Dermis microvascular lymphatic vessel endothelial cell (primary cell): ENCODE data around the gene LRFN4. TPM values are rescaled to one million over a fixed set of nuclear protein-coding genes. Genes with fewer than 3 reads are reported as not detected.

Source experiments
- DNase-seq, 2 donors: peaks; one replicate each; pipeline versions ENCODE4 v3.0.0 to v3.0.0-alpha.2; 2010; ENCODE audit warnings: low read depth in 2 of 2
- total RNA-seq: library from RNA; depleted of rRNA; stranded (reverse); fragments of >200 nt; gene quantifications from 2 replicates; pipeline ENCODE4 v1.2.1, GENCODE V29; 2014

LRFN4 gene
- total RNA-seq, 1 donor from 2014 or later: 17.1 TPM

DNA sequence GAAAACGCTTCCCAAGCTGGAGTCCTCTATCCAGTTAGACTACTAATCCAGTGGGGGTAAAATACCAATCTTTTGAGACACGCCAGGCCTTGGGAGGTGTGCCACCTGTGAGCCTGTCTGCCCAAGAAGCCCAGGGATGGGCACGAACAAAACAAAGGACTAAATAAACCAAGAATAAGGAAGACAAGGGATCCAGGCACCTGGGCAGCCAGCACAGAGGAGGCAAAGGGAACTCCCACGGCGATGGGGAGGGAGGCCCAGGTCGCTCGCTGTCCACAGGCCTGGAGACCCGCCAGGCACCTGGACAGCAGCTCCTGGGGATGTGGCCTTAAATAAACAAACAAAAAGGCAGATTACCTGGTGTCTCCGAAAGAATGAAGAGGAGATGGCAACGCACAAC lies 31.4 kb downstream of the LRFN4 start:
- no peak for DNase-seq

- no peak for DNase-seq
Observed at GRCh38 chr11:66889960-66890359, 33.1 kb downstream of the LRFN4 start.

DNA sequence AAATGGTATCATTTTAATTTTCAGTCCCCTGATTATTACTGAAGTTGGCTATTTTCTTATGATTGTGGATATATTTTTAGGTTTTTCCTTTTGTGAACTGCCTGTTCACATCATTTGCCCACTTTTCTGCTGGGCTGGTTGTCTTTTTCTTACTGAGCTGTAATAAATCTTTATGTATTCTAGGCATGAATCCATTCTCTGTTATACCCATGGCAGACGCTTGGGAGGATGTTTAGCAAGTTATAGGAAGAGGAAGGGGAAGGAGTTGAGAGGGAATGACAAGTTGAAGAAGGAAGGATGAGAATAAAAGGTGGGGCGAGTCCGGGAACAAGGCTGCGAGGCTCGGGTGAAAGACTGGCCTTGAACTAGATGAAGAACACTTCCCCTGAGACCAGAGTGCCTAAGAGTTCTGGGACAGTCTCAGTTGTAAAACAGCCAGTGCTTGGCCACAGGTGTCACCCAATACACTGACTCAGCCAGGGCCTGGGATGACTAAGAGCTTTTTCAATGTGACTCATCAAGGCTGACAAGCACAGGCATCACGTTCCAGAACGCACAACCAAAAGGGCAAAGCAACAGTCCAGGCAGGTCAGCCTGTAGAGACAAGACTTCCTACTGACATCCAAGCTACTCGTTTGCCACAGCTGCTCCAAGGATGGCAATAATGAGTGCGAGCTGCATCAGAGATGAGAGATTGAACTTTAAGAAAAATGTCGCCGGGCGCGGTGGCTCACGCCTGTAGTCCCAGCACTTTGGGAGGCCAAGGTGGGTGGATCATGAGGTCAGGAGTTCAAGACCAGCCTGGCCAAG lies 35.2 kb downstream of the LRFN4 start:
- peak; percentile 69 to 90 for DNase-seq

- no peak for DNase-seq
Observed at GRCh38 chr11:66892911-66893310, 36.0 kb downstream of the LRFN4 start.

GRCh38 chr11:66894141-66894540 lies 37.3 kb downstream of the LRFN4 start:
- no peak for DNase-seq

DNA sequence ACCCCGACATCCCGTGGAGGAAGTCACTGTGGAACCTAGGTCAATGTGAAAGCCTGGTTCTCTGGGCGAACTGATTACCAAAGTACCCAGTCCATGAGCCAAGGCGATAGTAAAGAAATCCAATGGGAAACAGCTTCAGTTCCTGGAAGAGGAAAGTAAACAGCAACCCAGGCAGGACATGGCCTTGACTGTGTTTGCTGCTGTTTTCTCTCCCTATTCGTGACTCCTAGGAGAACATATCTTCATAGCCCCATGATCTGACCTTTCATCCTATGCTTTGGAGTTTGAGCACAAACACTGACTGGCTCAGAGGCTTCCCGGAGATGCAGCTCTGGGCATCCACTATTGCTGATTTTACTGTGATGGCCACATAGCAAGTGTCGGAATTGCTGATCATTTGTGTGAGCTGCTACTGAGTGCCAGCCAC lies 45.1 kb downstream of the LRFN4 start:
- DNase-seq: no peak

DNA sequence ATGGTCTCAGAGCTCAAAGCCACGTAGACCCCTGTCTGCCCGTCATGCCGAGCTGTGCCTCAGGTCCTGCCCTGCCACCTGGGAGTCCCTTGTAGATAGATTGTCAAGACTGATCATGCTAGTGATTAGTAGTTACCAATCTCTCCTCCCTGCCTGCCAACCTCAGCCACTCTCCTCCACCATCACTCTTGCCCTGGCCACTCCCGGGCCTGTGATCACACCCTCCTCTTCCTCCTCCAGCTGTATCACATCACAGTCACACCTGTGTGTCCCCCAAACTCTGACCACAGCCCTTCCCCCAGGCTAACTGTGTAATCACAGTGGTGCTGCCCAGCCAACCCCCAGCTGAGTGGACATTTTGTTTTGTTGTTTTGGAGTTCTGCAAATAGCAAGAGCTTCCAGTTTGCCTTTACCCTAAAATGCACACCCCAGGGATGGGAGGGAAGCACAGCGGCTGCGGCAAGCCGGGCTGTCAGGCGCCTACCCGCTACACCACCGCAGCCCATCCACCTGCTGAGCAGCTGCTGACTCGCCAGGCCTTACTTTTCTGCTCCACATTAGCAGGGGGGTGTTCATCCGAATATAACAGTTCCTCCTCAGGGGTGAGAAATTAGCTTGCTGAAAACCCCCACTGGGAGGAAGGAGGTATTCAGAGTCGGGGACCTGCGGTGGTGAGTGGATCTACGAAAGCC lies 45.8 kb downstream of the LRFN4 start:
- no peak for DNase-seq

GRCh38 chr11:66904055-66904454 lies 47.2 kb downstream of the LRFN4 start:
- peak in 1 of 2 donors; percentile 17 for DNase-seq

DNA sequence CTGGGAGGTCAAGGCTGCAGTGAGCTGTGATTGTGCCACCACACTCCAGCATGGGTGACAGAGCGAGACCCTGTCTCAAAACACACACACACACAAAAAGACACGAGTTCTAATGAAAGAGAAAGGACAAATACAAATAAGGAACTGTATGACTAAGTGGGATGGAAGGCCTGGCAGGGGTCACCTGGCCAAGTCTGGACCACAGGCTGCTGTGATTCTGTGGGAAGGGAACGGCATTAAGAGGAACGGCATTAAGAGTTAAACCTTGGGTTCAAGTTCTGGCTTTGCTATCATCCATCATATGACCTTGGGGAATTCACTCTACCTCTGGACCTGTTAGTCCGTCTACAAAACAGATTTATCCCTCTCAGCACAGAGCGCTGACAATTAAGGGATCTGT lies 47.7 kb downstream of the LRFN4 start:
- DNase-seq: no peak

DNA sequence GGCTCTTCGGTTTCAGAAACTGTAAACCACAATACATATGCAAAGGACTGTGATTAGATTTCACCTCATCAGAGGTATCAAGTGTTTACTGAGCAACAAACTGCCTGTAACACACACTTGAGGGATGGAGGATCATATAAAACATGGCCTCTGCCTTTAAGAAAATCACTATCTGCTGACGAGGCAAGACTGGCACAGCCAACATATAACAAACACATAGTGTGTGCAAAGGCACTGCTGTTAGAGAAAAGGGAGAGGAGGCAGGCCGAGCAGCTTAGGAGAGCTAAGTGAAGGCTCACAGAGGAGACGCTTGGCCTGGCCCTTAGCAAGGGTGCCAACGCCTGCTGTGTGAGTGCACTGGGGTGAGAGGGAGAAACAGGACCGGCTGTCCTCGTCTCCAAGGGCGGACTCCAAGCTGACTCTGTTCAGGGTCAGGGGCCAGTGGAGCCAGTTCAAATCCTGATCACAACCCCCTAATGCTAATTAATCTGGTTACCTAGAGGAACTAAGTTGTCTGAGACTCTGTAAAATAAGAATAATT lies 48.2 kb downstream of the LRFN4 start:
- no peak for DNase-seq

DNA sequence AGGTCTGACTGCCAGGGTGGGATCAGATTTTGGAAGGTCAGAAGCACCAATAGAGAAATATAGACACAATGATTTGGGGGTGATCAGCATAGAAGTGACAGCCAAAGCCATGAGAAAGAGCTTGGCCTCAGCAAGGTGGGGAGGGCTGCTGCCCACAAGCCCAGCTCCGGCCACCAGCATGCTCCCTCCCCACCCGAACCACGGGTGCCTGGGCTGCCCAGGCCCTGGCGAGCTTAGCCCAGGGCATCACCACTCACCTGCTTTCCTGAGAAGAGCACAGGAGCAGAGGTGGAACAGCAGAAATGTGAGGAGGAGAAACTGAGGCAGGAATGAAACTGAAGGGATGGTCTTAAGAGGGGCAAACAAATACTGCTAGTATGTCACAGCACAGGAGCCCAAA lies 48.8 kb downstream of the LRFN4 start:
- no peak for DNase-seq

DNA sequence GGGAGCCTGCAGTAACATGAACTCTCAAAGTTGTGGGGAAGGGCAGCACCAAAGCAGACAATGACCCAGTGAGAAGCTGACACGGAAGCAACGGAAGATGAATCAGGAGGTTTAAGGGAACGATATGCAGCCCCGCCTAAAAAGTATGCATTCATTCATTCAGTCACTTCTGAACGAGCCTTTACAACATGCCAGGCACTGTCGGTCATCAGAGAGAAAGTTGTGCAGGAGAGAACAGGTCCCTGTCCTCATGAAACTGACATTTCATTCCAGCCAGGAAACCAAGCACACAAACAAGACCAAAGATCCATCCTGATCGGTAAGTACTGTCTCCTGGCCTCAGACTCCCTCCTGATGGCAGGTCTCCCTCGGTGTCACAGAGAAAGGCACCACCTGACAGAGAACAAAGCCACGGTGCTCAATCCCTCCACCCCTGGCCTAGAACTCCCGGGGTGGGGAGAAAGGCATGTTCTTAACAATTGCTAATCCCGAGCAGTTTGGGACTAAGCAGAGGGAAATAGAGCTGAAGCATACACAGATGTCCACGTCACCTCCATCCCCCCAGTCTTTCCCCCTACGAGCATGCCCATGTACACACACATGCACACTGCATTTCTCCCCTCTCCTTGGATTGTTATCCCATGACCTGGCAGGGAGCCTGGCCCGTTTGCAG lies 49.3 kb downstream of the LRFN4 start:
- peak in 1 of 2 donors; percentile 56 for DNase-seq

DNA sequence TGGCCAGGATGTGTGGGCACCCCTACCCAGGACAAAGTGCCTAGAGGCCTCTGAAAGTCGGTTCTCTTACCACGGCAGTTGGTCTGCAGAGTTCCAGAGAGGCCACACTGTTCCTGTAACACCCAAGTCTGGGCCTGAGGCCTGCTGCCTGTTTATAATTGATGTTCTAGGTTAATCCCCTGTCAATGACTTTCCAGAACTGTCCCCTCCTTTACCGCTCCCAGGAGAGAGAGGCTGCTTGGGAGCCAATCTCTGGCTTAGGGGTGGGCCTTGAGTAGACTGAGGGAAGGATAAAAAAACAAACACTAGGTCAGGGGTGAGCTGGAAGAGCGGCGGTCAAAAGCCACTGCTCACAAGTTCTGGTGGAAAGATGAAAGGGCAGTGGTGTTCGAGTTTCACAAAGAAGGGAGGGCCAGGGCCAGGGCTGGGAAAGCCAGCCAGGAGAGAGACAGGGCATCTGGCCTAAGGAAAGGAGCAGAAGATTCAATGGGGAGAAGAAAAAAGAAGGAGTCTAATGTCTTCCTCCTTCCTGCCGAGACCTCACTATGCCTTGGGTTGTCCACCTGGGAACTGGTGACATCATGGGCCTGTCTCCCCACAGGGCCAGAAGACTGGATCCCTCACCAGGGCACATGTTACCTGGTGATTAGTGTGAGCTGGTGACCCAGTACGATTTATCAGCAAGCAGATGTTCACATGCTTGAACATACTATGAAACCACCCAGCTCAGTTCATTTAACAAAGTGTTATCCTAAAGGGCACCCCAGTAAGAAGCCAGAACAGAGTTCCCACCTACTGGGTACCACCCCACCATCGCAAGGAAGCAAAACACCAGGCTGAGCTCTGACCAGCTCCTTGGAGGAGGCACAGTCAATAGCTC lies 51.1 kb downstream of the LRFN4 start:
- DNase-seq: no peak

DNA sequence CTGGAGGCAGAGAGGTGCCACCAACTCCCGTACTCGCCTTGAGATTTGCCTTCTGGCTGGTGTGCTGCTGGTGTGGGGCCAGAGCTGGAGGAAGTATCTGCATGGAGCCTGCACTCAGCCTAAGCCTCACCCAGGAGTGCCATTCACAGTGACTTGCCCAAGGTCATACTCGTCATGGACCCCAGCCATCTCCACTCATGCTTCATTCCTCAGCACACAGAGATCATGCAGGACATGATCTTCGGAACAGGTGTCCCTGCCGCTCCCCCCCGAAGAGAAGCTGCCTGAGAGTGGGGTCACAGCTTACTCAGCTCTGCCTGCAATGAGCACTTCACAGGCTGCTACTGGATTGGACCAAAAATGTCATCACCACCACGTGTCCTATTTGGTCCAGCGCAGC lies 52.3 kb downstream of the LRFN4 start:
- DNase-seq: no peak

DNA sequence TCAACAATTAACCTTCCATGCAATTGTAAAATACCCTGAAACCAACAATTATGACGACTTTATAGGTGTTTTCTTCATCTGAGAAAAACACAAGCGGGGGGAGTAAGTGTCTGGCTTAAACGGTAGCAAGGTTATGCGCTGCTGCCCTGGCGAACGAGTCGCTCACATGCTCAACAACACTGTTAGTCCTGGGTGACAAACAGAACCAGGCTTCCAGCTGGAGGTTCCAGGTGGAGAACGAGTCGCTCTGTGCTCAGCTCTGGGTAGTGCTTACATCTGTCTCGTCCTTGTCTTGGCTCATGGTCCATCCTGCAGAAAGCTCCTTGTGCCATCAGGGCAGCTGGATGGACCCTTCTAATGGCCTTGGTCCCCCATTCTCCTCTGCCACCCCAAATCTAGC lies 53.2 kb downstream of the LRFN4 start:
- DNase-seq: no peak

Other genes with a start within 250 kb of the LRFN4 start
- 19.6 and 21.5 TPM in 2 replicates for gene RBM14, start 240.4 kb upstream of the LRFN4 start, total RNA-seq
- gene RBM4, start 218.4 kb upstream of the LRFN4 start, total RNA-seq: 122 and 162 TPM in 2 replicates
- 18.4 and 23.6 TPM in 2 replicates for gene RBM4B, start 179.2 kb upstream of the LRFN4 start, total RNA-seq
- 18.1 and 22.6 TPM in 2 replicates for gene SPTBN2, start 127.8 kb upstream of the LRFN4 start, total RNA-seq
- gene RCE1, start 13.6 kb upstream of the LRFN4 start, total RNA-seq: 15.3 and 19.1 TPM in 2 replicates
- gene PC, start 101.3 kb downstream of the LRFN4 start, total RNA-seq: 8.9 and 9.1 TPM in 2 replicates
- gene C11orf86, start 118.2 kb downstream of the LRFN4 start, total RNA-seq: not detected in 2 replicates
- under 0.01 TPM in 2 replicates for gene SYT12, start 166.1 kb downstream of the LRFN4 start, total RNA-seq
- gene RHOD, start 199.8 kb downstream of the LRFN4 start, total RNA-seq: 16.9 and 24.0 TPM in 2 replicates